ENCODE measurements around the gene RIT1. TPM values are rescaled to one million over a fixed set of nuclear protein-coding genes. Genes with fewer than 3 reads are reported as not detected.

RIT1 gene
- total and polyA plus RNA-seq, 2 of the 13 experiments (the other 11 are each of a cell fraction or from before 2014, with no cell fraction given): 12.2 to 32.2 TPM

- 0 out of 2 replicates have a peak, but pooled peaks have one; percentile 53 for TF ChIP-seq SP140L (CRISPR knock-in tag; IDR thresholded peaks at IDR 0.05; ENCODE audit: borderline replicate concordance)
- TF ChIP-seq ZEB1 (IDR thresholded peaks at IDR 0.05; ENCODE audit: insufficient replicate concordance, low read depth): peak; percentile 35
- TF ChIP-seq, protein P1, sequence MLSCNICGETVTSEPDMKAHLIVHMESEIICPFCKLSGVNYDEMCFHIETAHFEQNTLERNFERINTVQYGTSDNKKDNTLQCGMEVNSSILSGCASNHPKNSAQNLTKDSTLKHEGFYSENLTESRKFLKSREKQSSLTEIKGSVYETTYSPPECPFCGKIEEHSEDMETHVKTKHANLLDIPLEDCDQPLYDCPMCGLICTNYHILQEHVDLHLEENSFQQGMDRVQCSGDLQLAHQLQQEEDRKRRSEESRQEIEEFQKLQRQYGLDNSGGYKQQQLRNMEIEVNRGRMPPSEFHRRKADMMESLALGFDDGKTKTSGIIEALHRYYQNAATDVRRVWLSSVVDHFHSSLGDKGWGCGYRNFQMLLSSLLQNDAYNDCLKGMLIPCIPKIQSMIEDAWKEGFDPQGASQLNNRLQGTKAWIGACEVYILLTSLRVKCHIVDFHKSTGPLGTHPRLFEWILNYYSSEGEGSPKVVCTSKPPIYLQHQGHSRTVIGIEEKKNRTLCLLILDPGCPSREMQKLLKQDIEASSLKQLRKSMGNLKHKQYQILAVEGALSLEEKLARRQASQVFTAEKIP (CRISPR knock-in tag; IDR thresholded peaks at IDR 0.05; ENCODE audit: borderline replicate concordance): no peak
- no peak for TF ChIP-seq SIX1 (CRISPR knock-in tag; IDR thresholded peaks at IDR 0.05; ENCODE audit: borderline replicate concordance)
- TF ChIP-seq ZNF503 (CRISPR knock-in tag; IDR thresholded peaks at IDR 0.05): no peak; the same call in 1 of the 2 replicates
- TF ChIP-seq HMG20A (CRISPR knock-in tag; IDR thresholded peaks at IDR 0.05; ENCODE audit: borderline replicate concordance): peak; percentile 35; the same call in 1 of the 2 replicates
- TF ChIP-seq ZNF251 (CRISPR knock-in tag; IDR thresholded peaks at IDR 0.05): no peak
Observed at GRCh38 chr1:155940482-155940992, 29.4 kb upstream of the RIT1 start (continued).

DNA sequence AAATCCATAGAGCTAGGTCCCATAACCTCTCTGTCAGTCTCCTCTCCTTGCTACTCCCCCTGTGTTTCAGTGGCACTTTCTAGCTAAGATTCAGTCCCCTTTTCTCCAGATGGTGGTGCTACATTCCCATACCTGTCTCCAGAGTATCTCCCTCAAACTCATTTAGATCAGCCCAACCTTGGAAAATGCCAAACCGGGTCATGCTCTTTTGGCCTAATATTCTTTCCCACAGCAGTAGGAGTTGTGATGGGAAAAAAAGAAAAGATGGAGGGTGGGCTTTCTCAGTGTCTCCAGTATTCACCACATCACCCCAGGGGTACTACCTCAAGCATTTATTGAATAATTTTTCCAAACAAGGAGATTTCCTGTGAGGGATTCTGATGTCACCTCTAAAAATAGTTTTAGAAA lies 27.1 kb upstream of the RIT1 start:
- no peak overlapping the region for H3K4me2 ChIP-seq (ENCODE audit: low read depth, low read length)
- FAIRE-seq: peak; percentile 97
- CTCF ChIA-PET (ENCODE audit: low intra/inter-chr PET ratio, low total read pairs): interaction anchor here (1.4 to 1.8 kb wide), 3 partner anchors 45 to 128 kb away, joined by 4 to 32 read pairs (median 8); no protein-coding TSS in a partner anchor
- peaks cover 10% of the 10 kb centered on the region for H3K79me2 ChIP-seq (ENCODE audit: insufficient read depth, low read length)
- no peak overlapping the region for H3K27ac ChIP-seq (ENCODE audit: extremely low read length, insufficient read depth, low read length)
- peak; percentile 77 for DNase-seq (ENCODE audit: low spot score)
- no peaks in the 10 kb centered on the region for H4K20me1 ChIP-seq (ENCODE audit: insufficient read depth, low read length)
- H3K4me3 ChIP-seq (replicated peaks in 1 of 3; ENCODE audit: insufficient read depth in 1 of 3, low read depth in 2 of 3, low read length in 3 of 3): no peak overlapping the region
- H3K9me3 ChIP-seq (ENCODE audit: low read length): no peaks in the 10 kb centered on the region
- peak; percentile 11; the same call in 1 of the 3 replicates for ATAC-seq
- H3K4me1 ChIP-seq (ENCODE audit: insufficient read depth, low read length): peaks cover 58% of the 10 kb centered on the region
- POLR2A ChIA-PET: interaction anchor here (1.0 to 2.2 kb wide), 7 partner anchors 29 to 192 kb away, joined by 3 to 22 read pairs (median 5); partner anchors contain the start of gene ARHGEF2
- no peak overlapping the region for H2AFZ ChIP-seq (ENCODE audit: low read length)
- in situ Hi-C loops (cut with HindIII; ENCODE audit: extremely low pct_ligation_motif_present, low pct_unique_long_range_greater_than_20kb): loop anchor here (10.0 kb wide), 1 partner anchor 47 kb away; no protein-coding TSS in a partner anchor
- WGBS (ENCODE audit: low lambda C conversion rate): 0% methylated on average over 1 of the region's 1 CpG
- intact Hi-C loops (cut with micrococcal nuclease; ENCODE audit: unreplicated experiment): loop anchor here (1.0 kb wide), 2 partner anchors 51 to 128 kb away; no protein-coding TSS in a partner anchor
- H3K36me3 ChIP-seq (replicated peaks in 1 of 2; ENCODE audit: control insufficient read depth in 1 of 2, insufficient read depth in 2 of 2, low read length in 2 of 2): no peaks in the 10 kb centered on the region
- BruUV-seq (replicated peaks): no TSS peak
- no peak overlapping the region for H3K9ac ChIP-seq (ENCODE audit: insufficient read depth, low read depth, low read length)
- H3K27me3 ChIP-seq (ENCODE audit: control insufficient read depth in 1 of 2, insufficient read depth in 2 of 2, low read length in 2 of 2): no peaks in the 10 kb centered on the region; a peak in 1 of 5 replicates
- 0 out of 2 replicates have a peak, but pooled peaks have one; percentile 27 for TF ChIP-seq SMAD3 (CRISPR knock-in tag; IDR thresholded peaks at IDR 0.05)
- no peak for TF ChIP-seq ZNF503 (CRISPR knock-in tag; IDR thresholded peaks at IDR 0.05)
- TF ChIP-seq, protein P2, sequence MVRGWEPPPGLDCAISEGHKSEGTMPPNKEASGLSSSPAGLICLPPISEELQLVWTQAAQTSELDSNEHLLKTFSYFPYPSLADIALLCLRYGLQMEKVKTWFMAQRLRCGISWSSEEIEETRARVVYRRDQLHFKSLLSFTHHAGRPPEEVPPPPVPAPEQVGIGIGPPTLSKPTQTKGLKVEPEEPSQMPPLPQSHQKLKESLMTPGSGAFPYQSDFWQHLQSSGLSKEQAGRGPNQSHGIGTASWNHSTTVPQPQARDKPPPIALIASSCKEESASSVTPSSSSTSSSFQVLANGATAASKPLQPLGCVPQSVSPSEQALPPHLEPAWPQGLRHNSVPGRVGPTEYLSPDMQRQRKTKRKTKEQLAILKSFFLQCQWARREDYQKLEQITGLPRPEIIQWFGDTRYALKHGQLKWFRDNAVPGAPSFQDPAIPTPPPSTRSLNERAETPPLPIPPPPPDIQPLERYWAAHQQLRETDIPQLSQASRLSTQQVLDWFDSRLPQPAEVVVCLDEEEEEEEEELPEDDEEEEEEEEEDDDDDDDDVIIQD (CRISPR knock-in tag; IDR thresholded peaks at IDR 0.05; ENCODE audit: low read depth): peak; percentile 42; the same call in 1 of the 2 replicates
